NCI-H446 treated with DMSO at 0.1 percent for 48 hours (cell line): ENCODE data around the gene CRB2.

Experiments used
- DNase-seq: peaks from one replicate; lab custom pipeline; 2025; lab: John Stamatoyannopoulos, UW

CRB2 gene

DNA sequence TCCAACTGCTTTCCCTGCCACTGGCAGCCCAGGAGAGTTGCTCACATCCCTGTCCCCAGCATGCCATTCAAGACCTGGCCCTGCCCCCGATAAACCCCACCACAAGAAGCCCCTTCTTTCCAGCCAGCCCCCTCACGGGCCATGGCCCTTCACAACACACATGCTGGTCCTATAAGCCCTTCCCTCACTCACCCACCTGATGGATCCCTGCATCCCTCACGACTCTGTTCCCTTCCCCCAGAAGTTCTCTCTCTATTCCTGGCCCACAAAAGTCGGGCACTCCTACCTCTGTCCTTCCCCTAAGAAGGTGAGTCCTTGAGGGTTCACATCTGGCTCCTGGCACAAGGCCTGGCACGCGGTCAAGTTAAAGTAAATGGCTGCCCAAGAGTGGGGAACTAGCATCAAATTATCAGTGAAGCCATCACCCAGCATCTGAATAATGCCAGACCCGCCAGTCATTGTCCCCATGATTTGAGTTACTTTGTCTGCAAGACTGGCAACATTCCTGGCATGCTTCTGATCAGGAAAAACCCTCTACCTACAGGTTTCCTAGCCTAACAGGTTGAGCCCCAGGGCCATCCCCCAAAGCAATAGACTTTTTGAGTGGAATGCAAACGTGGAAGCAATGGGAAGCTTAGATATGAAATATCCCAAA is 65.9 kb downstream of the CRB2 start:
- no peak for DNase-seq

DNA sequence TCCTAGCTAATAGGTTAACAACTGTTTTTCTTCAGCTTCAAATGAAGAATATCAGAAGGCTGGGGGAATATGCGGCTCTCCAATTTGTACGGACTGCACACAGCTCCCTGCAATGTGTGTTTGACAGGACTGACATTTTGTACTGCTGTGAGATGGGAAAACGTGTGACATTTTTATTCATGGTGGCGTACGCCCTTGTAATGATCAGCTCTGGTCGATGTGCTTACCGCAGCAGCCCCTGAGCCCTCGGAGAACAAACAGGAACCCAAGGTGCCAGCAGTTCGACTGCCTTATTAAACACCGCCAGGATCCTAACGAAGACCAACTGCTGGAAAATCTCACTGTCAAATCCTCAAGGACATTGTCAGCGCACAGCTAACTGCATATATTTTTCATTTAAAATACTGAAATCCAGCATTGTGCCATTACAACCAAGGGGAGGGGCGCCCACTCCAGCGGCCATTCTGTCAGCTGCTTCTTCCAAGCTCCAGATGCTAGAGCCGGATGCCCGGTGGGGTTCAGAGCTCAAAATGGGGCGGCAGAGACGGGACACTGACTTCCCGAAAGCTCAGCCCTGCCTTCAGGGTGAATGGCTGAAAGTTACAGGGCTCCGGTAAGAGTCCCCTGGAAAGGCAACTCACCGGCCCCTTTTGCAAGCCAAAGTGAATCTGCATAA is 66.8 kb downstream of the CRB2 start:
- no peak for DNase-seq

DNA sequence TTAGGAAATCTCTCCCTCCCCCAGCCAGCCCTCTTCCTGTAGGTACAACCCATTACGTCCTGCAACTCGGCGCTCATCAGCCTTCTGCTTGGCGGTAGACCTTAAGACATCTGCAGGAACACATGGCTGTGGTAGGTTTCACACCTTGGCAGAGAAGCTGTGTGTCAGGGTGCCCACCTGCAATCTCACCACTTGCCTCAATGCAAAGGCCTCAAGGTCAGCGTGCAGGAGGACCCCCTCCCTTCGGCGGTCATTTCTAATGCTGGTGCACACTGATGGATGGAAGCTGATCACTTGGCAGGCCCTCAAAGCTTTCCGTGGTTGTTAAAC is 67.3 kb downstream of the CRB2 start:
- DNase-seq = no peak

DNA sequence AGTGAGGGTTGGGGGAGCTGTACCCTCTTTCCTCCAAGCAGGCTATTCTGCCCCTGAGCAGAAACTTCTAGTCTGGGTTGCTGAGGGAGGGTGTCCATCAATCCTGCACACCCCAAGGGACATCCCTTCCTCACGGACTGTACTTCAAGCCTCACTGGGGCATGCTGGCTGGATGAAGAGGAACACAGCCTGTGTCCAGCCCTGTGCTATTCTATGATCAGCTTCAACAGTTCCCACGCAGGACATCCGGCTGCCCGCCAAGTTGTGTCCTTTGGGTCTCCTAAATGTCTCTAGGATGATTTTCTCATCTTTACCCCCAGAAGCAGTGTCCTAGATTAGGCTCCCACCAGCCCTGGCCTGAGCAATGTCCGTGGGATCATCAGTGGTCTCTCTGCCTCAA is 68.1 kb downstream of the CRB2 start:
- DNase-seq = no peak

DNA sequence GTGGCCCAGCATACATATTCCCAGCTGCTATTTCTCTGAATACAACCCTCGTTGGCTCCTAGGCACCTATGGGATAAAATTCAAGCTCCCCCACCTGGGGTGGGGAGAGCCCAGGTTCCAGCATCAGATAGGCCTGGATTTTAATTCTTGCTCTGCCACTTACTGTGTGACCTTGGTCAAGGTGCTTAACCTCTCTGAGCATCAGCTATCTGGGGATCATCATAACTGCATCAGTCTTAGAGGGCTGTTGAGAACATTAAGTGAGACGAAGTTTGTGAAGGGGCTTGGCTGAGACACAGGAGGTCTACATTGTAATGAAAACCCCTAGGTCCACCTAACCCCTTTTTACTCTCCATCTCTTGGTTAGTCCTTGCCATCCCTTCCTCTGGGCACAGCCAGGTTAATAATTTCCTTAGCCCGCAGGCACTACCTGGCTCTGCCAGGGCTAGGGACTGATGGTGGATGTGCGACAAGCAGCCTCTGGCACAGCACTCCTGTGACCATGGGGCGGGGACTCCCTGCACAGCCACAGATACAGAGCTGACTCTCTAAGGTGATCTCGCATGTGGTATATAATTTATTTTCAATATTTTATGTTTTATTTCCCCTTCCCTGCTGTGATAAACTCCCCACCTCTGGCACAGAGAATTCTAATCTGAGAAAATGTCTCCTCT is 68.7 kb downstream of the CRB2 start:
- no peak for DNase-seq

DNA sequence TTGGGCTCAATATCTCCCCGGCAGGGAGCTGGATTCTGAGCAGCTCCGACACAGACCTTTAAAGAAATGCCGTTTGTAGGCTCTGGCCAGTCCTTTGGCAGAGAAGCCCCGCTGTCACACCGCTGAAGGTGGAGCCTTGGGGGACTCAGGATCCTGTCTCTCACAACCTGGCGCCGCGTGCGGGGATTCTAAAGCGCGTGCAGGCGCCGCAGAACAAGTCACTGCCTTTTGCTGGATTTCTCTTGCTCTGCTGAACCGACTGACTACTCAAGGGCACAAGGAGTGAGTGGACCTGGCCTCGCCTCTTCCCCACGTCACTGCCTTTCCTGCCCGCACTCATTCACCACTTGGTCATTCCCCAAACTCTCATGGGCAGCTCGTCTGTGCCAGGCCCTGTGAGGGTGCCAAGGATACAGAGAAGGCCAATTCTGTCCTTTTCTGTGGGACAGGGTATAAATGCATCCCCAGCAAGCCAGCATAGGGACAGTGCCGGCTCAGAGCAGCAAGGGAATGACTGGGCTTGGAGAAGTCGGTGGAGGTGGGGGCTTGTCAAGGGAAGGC is 69.3 kb downstream of the CRB2 start:
- DNase-seq = no peak

- DNase-seq = no peak
These were observed 69.9 kb downstream of the CRB2 start for GRCh38 chr9:123425836-123426365.

- no peak for DNase-seq
These were observed 70.4 kb downstream of the CRB2 start for GRCh38 chr9:123426406-123426805.
